PC-9 (cell line): Measurements from ENCODE around the gene ASCL2. TPM values are rescaled to one million over a fixed set of nuclear protein-coding genes. Genes with fewer than 3 reads are reported as not detected.

Source experiments
- BruUV-seq: library from RNA; stranded (reverse); fragments of 400-500 nt; replicated peaks from 2 replicates; lab custom pipeline; 2021; lab: Mats Ljungman, UMichigan
- CTCF ChIA-PET: fragments of 300-600 bp; sonication (Branson Sonifier 250); formaldehyde crosslinking; loops from one replicate; lab custom pipeline; 2022; ENCODE audit warnings: antibody characterized with exemption; lab: Charles Lee
- POLR2A ChIA-PET: fragments of 300-600 bp; sonication (Branson Sonifier 250); formaldehyde crosslinking; loops from one replicate; lab custom pipeline; 2022; ENCODE audit warnings: antibody characterized with exemption; ENCODE audit not compliant: unreplicated experiment; lab: Charles Lee
- DNase-seq, 2 experiments: peaks; one replicate each; pipeline versions ENCODE4 v3.0.0 to v3.0.0-alpha.2; 2015 to 2022; ENCODE audit warnings: mixed read lengths in 1 of 2
- H2AFZ ChIP-seq: fragments of 200-600 bp; sonication (generic); 2 replicates; pipeline ENCODE4 v1.8.1; 2017; ENCODE audit warnings: antibody characterized with exemption
- H3F3A ChIP-seq: fragments of 200-600 bp; sonication (generic); 2 replicates; pipeline ENCODE4 v1.8.1; 2017; ENCODE audit warnings: antibody characterized with exemption, mild to moderate bottlenecking, low read depth; ENCODE audit not compliant: insufficient read depth
- H3K27ac ChIP-seq: fragments of 200-600 bp; sonication (generic); 2 replicates; pipeline ENCODE4 v1.6.1; 2016; ENCODE audit warnings: mixed run types
- H3K27me3 ChIP-seq: fragments of 200-600 bp; sonication (generic); 2 replicates; pipeline ENCODE4 v1.6.1; 2016; ENCODE audit warnings: low read depth, mixed run types; ENCODE audit not compliant: insufficient read depth
- H3K36me3 ChIP-seq: fragments of 200-600 bp; sonication (generic); 2 replicates; pipeline ENCODE4 v1.6.1; 2016; ENCODE audit warnings: low read depth, mixed run types
- H3K4me1 ChIP-seq: fragments of 200-600 bp; sonication (generic); replicated peaks from 2 replicates; pipeline ENCODE4 v1.6.1; 2016; ENCODE audit warnings: mixed run types; ENCODE audit not compliant: insufficient read depth
- H3K4me2 ChIP-seq: fragments of 200-600 bp; sonication (generic); 2 replicates; pipeline ENCODE4 v1.6.1; 2017; ENCODE audit warnings: mixed run types
- H3K4me3 ChIP-seq: fragments of 200-600 bp; sonication (generic); 2 replicates; pipeline ENCODE4 v1.6.1; 2016; ENCODE audit warnings: mixed run types
- H3K79me2 ChIP-seq: fragments of 200-600 bp; sonication (generic); 2 replicates; pipeline ENCODE4 v1.6.1; 2017; ENCODE audit warnings: low read depth, mixed run types
- H3K9me2 ChIP-seq: fragments of 200-600 bp; sonication (generic); 2 replicates; pipeline ENCODE4 v1.8.1; 2017; ENCODE audit warnings: mild to moderate bottlenecking; ENCODE audit not compliant: insufficient read depth
- H3K9me3 ChIP-seq: fragments of 200-600 bp; sonication (generic); 2 replicates; pipeline ENCODE4 v1.8.1; 2016; ENCODE audit warnings: low read depth; ENCODE audit not compliant: insufficient read depth
- H4K20me1 ChIP-seq: fragments of 200-600 bp; sonication (generic); 2 replicates; pipeline ENCODE4 v1.8.1; 2017; ENCODE audit not compliant: insufficient read depth
- CTCF ChIP-seq: fragments of 200-600 bp; sonication (generic); conservative IDR thresholded peaks from 2 replicates; pipeline ENCODE4 v1.6.1; 2017; ENCODE audit warnings: mixed run types, antibody characterized with exemption, mild to moderate bottlenecking, moderate library complexity
- EZH2 ChIP-seq: fragments of 200-600 bp; sonication (generic); IDR thresholded peaks from 2 replicates; pipeline ENCODE4 v1.8.0; 2017; ENCODE audit warnings: antibody characterized with exemption, low read depth
- intact Hi-C: fragments of 100-400 bp; cut with micrococcal nuclease; formaldehyde crosslinking; loops from one replicate; pipeline ENCODE4 v1.10.0; 2022; ENCODE audit not compliant: unreplicated experiment
- total RNA-seq: library from RNA; stranded (reverse); gene quantifications from 2 replicates; pipeline ENCODE4 v1.2.3, GENCODE V29; 2021

ASCL2 gene
- total RNA-seq, 1 experiment from 2014 or later = not detected

DNA sequence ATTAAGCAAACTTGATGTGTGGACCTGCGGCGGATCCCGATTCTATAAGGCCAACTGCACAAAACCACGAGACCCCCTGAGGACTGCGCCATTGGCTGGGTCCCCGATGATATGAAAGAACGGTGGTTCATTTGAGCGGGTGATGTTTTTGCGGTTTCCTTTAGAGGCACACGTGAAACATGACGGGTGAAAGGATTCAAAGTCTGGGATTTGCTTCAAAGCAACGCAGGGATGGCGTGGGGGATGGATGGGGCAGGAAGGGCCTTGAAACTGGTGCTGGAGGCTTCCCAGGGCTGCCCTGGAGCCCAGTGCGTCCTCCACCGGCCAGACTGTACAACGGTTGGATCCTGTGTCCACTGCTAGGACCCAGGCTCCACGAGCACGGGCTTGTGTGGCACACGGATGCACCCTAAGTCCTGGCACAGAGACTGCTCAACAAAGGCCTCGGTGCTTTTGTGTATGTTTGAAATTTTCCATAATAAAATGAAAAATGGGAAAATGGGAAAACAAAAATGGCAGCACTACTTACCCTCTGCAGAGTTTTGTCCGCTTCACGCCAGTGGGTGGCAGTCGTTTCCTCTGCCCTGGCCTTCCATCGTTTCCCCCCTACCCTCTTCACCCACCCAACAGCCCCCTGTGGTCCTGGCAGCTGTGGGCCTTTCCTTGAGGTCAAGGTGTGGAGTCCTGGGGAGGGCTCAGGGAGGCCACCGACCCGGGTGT, 3.6 kb downstream of the ASCL2 start:
- intact Hi-C loops = no loop called here
- Histone ChIP-seq H3K4me2 (no peak overlapping the region), H3F3A (peaks cover 7% of the 10 kb centered on the region), H3K9me3 (no peaks in the 10 kb centered on the region), H3K79me2 (no peaks in the 10 kb centered on the region), H3K27me3 (no peaks in the 10 kb centered on the region), H3K27ac (no peak overlapping the region), H3K4me3 (no peak overlapping the region), H3K4me1 (no peaks in the 10 kb centered on the region), H3K9me2 (no peaks in the 10 kb centered on the region), H3K36me3 (no peaks in the 10 kb centered on the region), H2AFZ (no peak overlapping the region), H4K20me1 (no peaks in the 10 kb centered on the region)
- CTCF ChIA-PET = no interaction called here
- POLR2A ChIA-PET = no interaction called here
- no TSS peak for BruUV-seq
- TF ChIP-seq CTCF = no peak
- TF ChIP-seq EZH2 = no peak
- DNase-seq = no peak

- H3K27me3 ChIP-seq = no peaks in the 10 kb centered on the region
- no TSS peak for BruUV-seq
- no peaks in the 10 kb centered on the region for H3K79me2 ChIP-seq
- no peak for DNase-seq
- intact Hi-C loops = no loop called here
- H3K4me2 ChIP-seq = no peak overlapping the region
- H4K20me1 ChIP-seq = no peaks in the 10 kb centered on the region
- no peaks in the 10 kb centered on the region for H3K4me1 ChIP-seq
- no peak for TF ChIP-seq EZH2
- no peak for TF ChIP-seq CTCF
- H2AFZ ChIP-seq = no peak overlapping the region
- no peak overlapping the region for H3K4me3 ChIP-seq
- H3K9me3 ChIP-seq = no peaks in the 10 kb centered on the region
- H3K9me2 ChIP-seq = no peaks in the 10 kb centered on the region
- H3K36me3 ChIP-seq = no peaks in the 10 kb centered on the region
- CTCF ChIA-PET = no interaction called here
- peaks cover 7% of the 10 kb centered on the region for H3F3A ChIP-seq
- POLR2A ChIA-PET = no interaction called here
- H3K27ac ChIP-seq = no peak overlapping the region
Observed at GRCh38 chr11:2265854-2266585, 4.4 kb downstream of the ASCL2 start.

- H3K79me2 ChIP-seq = no peaks in the 10 kb centered on the region
- TF ChIP-seq CTCF = no peak
- no peak for TF ChIP-seq EZH2
- no peak overlapping the region for H3K4me3 ChIP-seq
- BruUV-seq = no TSS peak
- no peaks in the 10 kb centered on the region for H3K4me1 ChIP-seq
- POLR2A ChIA-PET = no interaction called here
- intact Hi-C loops = no loop called here
- H3K9me3 ChIP-seq = no peaks in the 10 kb centered on the region
- no peak overlapping the region for H3K27ac ChIP-seq
- no peaks in the 10 kb centered on the region for H3K9me2 ChIP-seq
- no peaks in the 10 kb centered on the region for H4K20me1 ChIP-seq
- CTCF ChIA-PET = no interaction called here
- H3K27me3 ChIP-seq = no peaks in the 10 kb centered on the region
- no peak for DNase-seq
- H3K36me3 ChIP-seq = no peaks in the 10 kb centered on the region
- no peak overlapping the region for H2AFZ ChIP-seq
- H3K4me2 ChIP-seq = no peak overlapping the region
- peaks cover 7% of the 10 kb centered on the region for H3F3A ChIP-seq
Observed at GRCh38 chr11:2265396-2265795, 5.0 kb downstream of the ASCL2 start.
